K562 (cell line): ENCODE results near the gene CDK9.

ENCODE experiments used
- ASH1L ChIP-seq: fragments of 450-650 bp; IDR thresholded peaks from 2 replicates; pipeline ENCODE4 v1.6.1; 2018; ENCODE audit warnings: borderline replicate concordance, mild to moderate bottlenecking, low read depth; ENCODE audit not compliant: partially characterized antibody
- CTCF ChIP-seq, 3 experiments: IDR thresholded peaks in 2 of 3; conservative IDR thresholded peaks in 1 of 3; 2 replicates each; pipeline ENCODE4 v1.5.1; 2011 to 2012; ENCODE audit warnings: low read length in 3 of 3, mild to moderate bottlenecking in 3 of 3, control low read depth in 2 of 3, improper control_type of control experiment in 1 of 3, inconsistent platforms in 1 of 3, low read depth in 1 of 3, mixed read lengths in 1 of 3, moderate library complexity in 1 of 3; ENCODE audit not compliant: insufficient read depth in 2 of 3
- JUND ChIP-seq, 2 experiments: IDR thresholded peaks; 2 replicates in 1 of 2; 3 replicates in 1 of 2; pipeline ENCODE4 v1.6.1; 2011; ENCODE audit warnings: borderline replicate concordance in 2 of 2, low read depth in 2 of 2, low read length in 2 of 2, improper control_type of control experiment in 1 of 2, missing biosample characterization in 1 of 2, missing genetic modification characterization in 1 of 2, missing genetic modification reagents in 1 of 2
- MXI1 ChIP-seq: IDR thresholded peaks from 2 replicates; pipeline ENCODE4 v1.6.1; 2011; ENCODE audit warnings: low read depth, mild to moderate bottlenecking, improper control_type of control experiment, low read length
- NFXL1 ChIP-seq: fragments of 450-650 bp; formaldehyde crosslinking; IDR thresholded peaks from 2 replicates; pipeline ENCODE4 v1.4.0; 2021; ENCODE audit warnings: mild to moderate bottlenecking
- RAD21 ChIP-seq, 2 experiments: fragments of 250-450 bp in 1 of 2; fragments of 450-650 bp in 1 of 2; sonication (Bioruptor Pico) in 1 of 2; formaldehyde crosslinking in 1 of 2; IDR thresholded peaks in 1 of 2; conservative IDR thresholded peaks in 1 of 2; 2 replicates each; pipeline versions ENCODE4 v1.4.0 to v1.8.0; 2020 to 2022; ENCODE audit warnings: mild to moderate bottlenecking in 2 of 2, moderate library complexity in 1 of 2
- TAF15 ChIP-seq: fragments of 200-400 bp; formaldehyde crosslinking; IDR thresholded peaks from 2 replicates; pipeline ENCODE4 v1.6.1; 2017; ENCODE audit warnings: mild to moderate bottlenecking, low read depth, low read length, moderate library complexity

GRCh38 chr9:127833555-127833954, 47.7 kb downstream of the CDK9 start:
- TF ChIP-seq RAD21 (CRISPR knock-in tag; conservative IDR thresholded peaks at IDR 0.05 in 1 of 2, IDR thresholded peaks at IDR 0.05 in 1 of 2) (no peak), TAF15 (no peak), NFXL1 (CRISPR knock-in tag) (no peak), CTCF (IDR thresholded peaks at IDR 0.05 in 2 of 3, conservative IDR thresholded peaks at IDR 0.05 in 1 of 3; ENCODE audit: insufficient read depth in 2 of 3, low read depth in 1 of 3, low read length in 3 of 3) (no peak), MXI1 (no peak), JUND (IDR thresholded peaks at IDR 0.05; ENCODE audit: borderline replicate concordance, low read depth, low read length) (no peak), JUND (tag; IDR thresholded peaks at IDR 0.05; ENCODE audit: borderline replicate concordance, low read depth, low read length) (no peak), ASH1L (no peak)
